K562 (cell line): ENCODE results near the gene CACNB1.

Source experiments
- ARID2 ChIP-seq: fragments of 450-650 bp; IDR thresholded peaks from 2 replicates; pipeline ENCODE4 v1.6.1; 2017; ENCODE audit warnings: antibody characterized with exemption, mild to moderate bottlenecking
- CREM ChIP-seq: IDR thresholded peaks from 2 replicates; pipeline ENCODE4 v1.6.1; 2014; ENCODE audit warnings: antibody characterized with exemption, low read depth
- GATA2 ChIP-seq: sonication (generic); formaldehyde crosslinking; IDR thresholded peaks from 2 replicates; pipeline ENCODE4 v1.4.0; 2020; ENCODE audit warnings: mild to moderate bottlenecking, missing genetic modification reagents
- PHF8 ChIP-seq: fragments of 200-600 bp; sonication (generic); IDR thresholded peaks from 2 replicates; pipeline ENCODE4 v1.6.1; 2012; ENCODE audit warnings: mixed run types, mild to moderate bottlenecking, inconsistent platforms, low read length, moderate library complexity, borderline replicate concordance
- POLR3A ChIP-seq: IDR thresholded peaks from 2 replicates; pipeline ENCODE4 v1.6.1; 2011; ENCODE audit warnings: borderline replicate concordance, mild to moderate bottlenecking, moderate library complexity; ENCODE audit not compliant: insufficient read length, insufficient read depth; ENCODE audit errors: extremely low read depth
- SMAD3 ChIP-seq: fragments of 450-650 bp; formaldehyde crosslinking; conservative IDR thresholded peaks from 2 replicates; pipeline ENCODE4 v1.4.0; 2020; ENCODE audit warnings: mild to moderate bottlenecking
- TAF15 ChIP-seq: fragments of 200-400 bp; formaldehyde crosslinking; IDR thresholded peaks from 2 replicates; pipeline ENCODE4 v1.6.1; 2017; ENCODE audit warnings: mild to moderate bottlenecking, low read depth, low read length, moderate library complexity
- ZNF143 ChIP-seq: sonication (generic); formaldehyde crosslinking; IDR thresholded peaks from 2 replicates; pipeline ENCODE4 v1.9.0; 2022; ENCODE audit warnings: mild to moderate bottlenecking, missing genetic modification reagents
- ZNF217 ChIP-seq: sonication (generic); formaldehyde crosslinking; IDR thresholded peaks from 2 replicates; pipeline ENCODE4 v1.8.0; 2022; ENCODE audit warnings: mild to moderate bottlenecking, missing genetic modification reagents
- TF ChIP-seq, protein P1 (sequence below), 2 experiments: fragments of 450-650 bp; IDR thresholded peaks; 2 replicates each; pipeline ENCODE4 v1.6.1; 2016; ENCODE audit warnings: mild to moderate bottlenecking in 2 of 2, borderline replicate concordance in 1 of 2, low read depth in 1 of 2, moderate library complexity in 1 of 2
- TF ChIP-seq, protein P2 (sequence below): fragments of 250-450 bp; sonication (Bioruptor Pico); IDR thresholded peaks from 2 replicates; pipeline ENCODE4 v1.8.0; 2021; ENCODE audit warnings: borderline replicate concordance, mild to moderate bottlenecking, moderate library complexity; ENCODE audit not compliant: poor library complexity, severe bottlenecking
- TF ChIP-seq, protein P3 (sequence below): sonication (generic); formaldehyde crosslinking; IDR thresholded peaks from 2 replicates; pipeline ENCODE4 v1.9.0; 2022; ENCODE audit warnings: mild to moderate bottlenecking, missing genetic modification reagents
- TF ChIP-seq, protein P4 (sequence below), 3 experiments: IDR thresholded peaks in 2 of 3; conservative IDR thresholded peaks in 1 of 3; 2 replicates each; pipeline ENCODE4 v1.5.1; 2011 to 2012; ENCODE audit warnings: low read length in 3 of 3, mild to moderate bottlenecking in 3 of 3, control low read depth in 2 of 3, improper control_type of control experiment in 1 of 3, inconsistent platforms in 1 of 3, low read depth in 1 of 3, mixed read lengths in 1 of 3, moderate library complexity in 1 of 3; ENCODE audit not compliant: insufficient read depth in 2 of 3
- TF ChIP-seq, protein P5 (sequence below): IDR thresholded peaks from 2 replicates; pipeline ENCODE4 v1.6.1; 2011; ENCODE audit warnings: borderline replicate concordance, low read depth, mild to moderate bottlenecking, moderate library complexity, low read length; ENCODE audit not compliant: insufficient read depth, poor library complexity, severe bottlenecking

DNA sequence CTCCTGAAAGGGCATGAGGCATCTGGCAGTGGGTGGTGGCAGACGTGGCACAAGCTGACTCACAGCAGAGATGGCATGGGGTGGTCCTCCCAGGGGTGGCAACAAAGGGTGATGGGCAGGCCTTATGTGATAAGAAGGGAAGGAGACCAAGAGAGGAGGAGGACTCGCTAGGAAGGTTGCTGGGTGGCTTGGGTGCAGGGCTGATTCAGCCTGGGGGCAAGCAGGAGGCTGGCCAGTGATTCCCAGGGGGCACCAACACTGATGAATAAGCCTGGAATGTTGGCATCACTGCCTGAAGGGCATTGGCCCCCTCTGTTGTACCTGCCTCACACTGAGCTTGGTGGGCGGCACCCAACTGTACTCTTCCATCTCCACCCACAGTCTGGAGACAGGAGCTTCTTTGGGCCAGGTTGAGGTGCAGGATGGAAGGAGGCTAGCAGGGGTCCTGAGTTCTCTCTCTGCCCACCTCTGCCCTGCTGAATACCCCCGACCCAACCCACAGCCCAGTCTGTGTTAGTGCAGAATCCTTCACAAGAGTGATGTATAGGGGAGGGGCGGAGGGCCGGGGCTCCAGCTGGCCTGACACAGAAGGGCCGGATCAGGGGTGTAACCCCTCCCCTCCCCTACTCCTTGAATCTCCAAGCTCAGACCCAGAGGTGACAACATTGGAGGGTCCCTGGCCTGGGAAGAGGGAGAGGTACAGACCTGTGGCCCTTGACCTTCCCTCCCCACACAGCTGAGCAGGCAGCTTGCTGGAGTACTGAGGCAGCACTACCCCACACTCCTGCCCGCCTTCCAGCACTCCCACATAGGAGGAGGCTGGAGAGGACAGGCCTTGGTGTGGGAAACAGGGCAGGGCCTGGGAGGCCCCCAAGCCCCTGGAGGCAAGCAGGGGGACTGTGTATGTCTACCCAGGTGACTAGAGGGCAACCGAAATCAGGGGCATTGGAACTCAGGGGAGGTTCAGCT lies 25.7 kb upstream of the CACNB1 start:
- TF ChIP-seq TAF15 = no peak
- TF ChIP-seq SMAD3 (CRISPR knock-in tag) = no peak
- TF ChIP-seq GATA2 (CRISPR knock-in tag) = no peak
- TF ChIP-seq ZNF143 (CRISPR knock-in tag) = no peak
- TF ChIP-seq ZNF217 (CRISPR knock-in tag) = no peak
- TF ChIP-seq, protein P1, sequence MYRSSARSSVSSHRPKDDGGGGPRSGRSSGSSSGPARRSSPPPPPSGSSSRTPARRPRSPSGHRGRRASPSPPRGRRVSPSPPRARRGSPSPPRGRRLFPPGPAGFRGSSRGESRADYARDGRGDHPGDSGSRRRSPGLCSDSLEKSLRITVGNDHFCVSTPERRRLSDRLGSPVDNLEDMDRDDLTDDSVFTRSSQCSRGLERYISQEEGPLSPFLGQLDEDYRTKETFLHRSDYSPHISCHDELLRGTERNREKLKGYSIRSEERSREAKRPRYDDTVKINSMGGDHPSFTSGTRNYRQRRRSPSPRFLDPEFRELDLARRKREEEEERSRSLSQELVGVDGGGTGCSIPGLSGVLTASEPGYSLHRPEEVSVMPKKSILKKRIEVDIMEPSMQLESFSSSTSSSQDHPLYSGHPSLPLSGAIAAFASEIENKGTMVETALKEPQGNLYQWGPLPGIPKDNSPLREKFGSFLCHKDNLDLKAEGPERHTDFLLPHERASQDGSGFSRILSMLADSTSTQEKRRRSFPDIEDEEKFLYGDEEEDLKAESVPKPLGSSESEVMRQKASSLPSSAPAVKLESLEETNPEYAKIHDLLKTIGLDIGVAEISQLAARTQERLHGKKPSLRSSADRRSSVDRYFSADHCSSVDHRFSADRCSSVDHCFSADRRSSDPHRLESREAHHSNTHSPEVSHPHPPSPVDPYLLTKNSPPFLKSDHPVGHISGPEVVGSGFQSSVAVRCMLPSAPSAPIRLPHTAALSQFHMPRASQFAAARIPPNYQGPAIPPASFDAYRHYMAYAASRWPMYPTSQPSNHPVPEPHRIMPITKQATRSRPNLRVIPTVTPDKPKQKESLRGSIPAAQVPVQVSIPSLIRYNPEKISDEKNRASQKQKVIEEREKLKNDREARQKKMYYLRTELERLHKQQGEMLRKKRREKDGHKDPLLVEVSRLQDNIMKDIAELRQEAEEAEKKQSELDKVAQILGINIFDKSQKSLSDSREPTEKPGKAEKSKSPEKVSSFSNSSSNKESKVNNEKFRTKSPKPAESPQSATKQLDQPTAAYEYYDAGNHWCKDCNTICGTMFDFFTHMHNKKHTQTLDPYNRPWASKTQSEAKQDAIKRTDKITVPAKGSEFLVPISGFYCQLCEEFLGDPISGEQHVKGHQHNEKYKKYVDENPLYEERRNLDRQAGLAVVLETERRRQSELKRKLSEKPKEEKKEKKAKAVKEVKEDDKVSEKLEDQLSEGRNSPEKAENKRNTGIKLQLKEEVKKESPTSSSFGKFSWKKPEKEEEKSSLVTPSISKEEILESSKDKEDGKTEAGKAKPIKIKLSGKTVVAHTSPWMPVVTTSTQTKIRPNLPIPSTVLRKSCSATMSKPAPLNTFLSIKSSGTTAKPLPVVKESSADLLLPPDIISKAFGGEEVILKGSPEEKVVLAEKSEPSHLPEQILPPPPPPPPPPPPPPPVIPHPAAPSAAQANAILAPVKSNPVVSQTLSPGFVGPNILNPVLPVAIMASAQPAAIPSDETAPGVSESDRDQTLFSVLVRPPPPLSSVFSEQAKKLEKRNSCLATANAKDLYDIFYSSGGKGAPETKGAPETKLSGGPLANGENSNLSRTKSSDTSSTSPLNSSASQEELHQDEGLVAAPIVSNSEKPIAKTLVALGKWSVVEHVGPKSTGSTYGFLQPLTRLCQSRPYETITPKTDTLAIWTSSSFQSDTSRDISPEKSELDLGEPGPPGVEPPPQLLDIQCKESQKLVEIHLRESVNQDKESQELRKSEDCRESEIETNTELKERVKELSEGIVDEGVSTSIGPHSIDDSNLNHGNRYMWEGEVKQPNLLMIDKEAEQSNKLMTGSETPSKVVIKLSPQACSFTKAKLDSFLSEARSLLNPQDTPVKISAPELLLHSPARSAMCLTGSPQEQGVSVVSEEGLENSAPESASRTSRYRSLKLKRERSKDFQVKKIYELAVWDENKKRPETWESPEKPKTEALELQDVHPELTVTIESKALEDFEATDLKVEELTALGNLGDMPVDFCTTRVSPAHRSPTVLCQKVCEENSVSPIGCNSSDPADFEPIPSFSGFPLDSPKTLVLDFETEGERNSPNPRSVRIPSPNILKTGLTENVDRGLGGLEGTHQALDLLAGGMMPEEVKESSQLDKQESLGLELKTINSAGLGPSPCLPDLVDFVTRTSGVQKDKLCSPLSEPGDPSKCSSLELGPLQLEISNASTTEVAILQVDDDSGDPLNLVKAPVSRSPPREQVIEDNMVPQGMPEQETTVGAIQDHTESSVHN (IDR thresholded peaks at IDR 0.05; ENCODE audit: borderline replicate concordance in 1 of 2, low read depth in 1 of 2) = no peak
- TF ChIP-seq, protein P2, sequence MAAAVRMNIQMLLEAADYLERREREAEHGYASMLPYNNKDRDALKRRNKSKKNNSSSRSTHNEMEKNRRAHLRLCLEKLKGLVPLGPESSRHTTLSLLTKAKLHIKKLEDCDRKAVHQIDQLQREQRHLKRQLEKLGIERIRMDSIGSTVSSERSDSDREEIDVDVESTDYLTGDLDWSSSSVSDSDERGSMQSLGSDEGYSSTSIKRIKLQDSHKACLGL (CRISPR knock-in tag) = no peak
- no peak for TF ChIP-seq ARID2
- TF ChIP-seq PHF8 = no peak
- no peak for TF ChIP-seq POLR3A
- TF ChIP-seq, protein P3, sequence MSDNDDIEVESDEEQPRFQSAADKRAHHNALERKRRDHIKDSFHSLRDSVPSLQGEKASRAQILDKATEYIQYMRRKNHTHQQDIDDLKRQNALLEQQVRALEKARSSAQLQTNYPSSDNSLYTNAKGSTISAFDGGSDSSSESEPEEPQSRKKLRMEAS = no peak
- TF ChIP-seq, protein P4, sequence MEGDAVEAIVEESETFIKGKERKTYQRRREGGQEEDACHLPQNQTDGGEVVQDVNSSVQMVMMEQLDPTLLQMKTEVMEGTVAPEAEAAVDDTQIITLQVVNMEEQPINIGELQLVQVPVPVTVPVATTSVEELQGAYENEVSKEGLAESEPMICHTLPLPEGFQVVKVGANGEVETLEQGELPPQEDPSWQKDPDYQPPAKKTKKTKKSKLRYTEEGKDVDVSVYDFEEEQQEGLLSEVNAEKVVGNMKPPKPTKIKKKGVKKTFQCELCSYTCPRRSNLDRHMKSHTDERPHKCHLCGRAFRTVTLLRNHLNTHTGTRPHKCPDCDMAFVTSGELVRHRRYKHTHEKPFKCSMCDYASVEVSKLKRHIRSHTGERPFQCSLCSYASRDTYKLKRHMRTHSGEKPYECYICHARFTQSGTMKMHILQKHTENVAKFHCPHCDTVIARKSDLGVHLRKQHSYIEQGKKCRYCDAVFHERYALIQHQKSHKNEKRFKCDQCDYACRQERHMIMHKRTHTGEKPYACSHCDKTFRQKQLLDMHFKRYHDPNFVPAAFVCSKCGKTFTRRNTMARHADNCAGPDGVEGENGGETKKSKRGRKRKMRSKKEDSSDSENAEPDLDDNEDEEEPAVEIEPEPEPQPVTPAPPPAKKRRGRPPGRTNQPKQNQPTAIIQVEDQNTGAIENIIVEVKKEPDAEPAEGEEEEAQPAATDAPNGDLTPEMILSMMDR (IDR thresholded peaks at IDR 0.05 in 2 of 3, conservative IDR thresholded peaks at IDR 0.05 in 1 of 3; ENCODE audit: insufficient read depth in 2 of 3, low read depth in 1 of 3, low read length in 3 of 3) = no peak
- TF ChIP-seq, protein P5, sequence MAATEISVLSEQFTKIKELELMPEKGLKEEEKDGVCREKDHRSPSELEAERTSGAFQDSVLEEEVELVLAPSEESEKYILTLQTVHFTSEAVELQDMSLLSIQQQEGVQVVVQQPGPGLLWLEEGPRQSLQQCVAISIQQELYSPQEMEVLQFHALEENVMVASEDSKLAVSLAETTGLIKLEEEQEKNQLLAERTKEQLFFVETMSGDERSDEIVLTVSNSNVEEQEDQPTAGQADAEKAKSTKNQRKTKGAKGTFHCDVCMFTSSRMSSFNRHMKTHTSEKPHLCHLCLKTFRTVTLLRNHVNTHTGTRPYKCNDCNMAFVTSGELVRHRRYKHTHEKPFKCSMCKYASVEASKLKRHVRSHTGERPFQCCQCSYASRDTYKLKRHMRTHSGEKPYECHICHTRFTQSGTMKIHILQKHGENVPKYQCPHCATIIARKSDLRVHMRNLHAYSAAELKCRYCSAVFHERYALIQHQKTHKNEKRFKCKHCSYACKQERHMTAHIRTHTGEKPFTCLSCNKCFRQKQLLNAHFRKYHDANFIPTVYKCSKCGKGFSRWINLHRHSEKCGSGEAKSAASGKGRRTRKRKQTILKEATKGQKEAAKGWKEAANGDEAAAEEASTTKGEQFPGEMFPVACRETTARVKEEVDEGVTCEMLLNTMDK = no peak
- no peak for TF ChIP-seq CREM
